Endodermal cell (in vitro differentiated cells): ENCODE data around the gene LYSMD1. TPM values are rescaled to one million over a fixed set of nuclear protein-coding genes. Genes with fewer than 3 reads are reported as not detected.
A peak's percentile ranks its signal among the peaks of the same experiment; 100 is the strongest.

ENCODE experiments used
- DNase-seq: peaks from one replicate; pipeline ENCODE4 v3.0.0-alpha.2; 2017
- H3K27ac ChIP-seq: 2 replicates; pipeline ENCODE4 v1.5.1; 2013; ENCODE audit warnings: mild to moderate bottlenecking, low read depth, low read length, moderate library complexity
- H3K27me3 ChIP-seq: 2 replicates; pipeline ENCODE4 v1.6.1; 2013; ENCODE audit warnings: mild to moderate bottlenecking, low read length, moderate library complexity; ENCODE audit not compliant: insufficient read depth, control insufficient read depth, poor library complexity, severe bottlenecking
- H3K36me3 ChIP-seq: 2 replicates; pipeline ENCODE4 v1.7.0; 2013; ENCODE audit warnings: mild to moderate bottlenecking, low read length, moderate library complexity; ENCODE audit not compliant: control insufficient read depth, insufficient read depth
- H3K4me1 ChIP-seq: one replicate; pipeline ENCODE4 v1.7.0; 2013; ENCODE audit warnings: low read length; ENCODE audit not compliant: control insufficient read depth, insufficient read depth
- H3K4me3 ChIP-seq: 2 replicates; pipeline ENCODE4 v1.5.1; 2013; ENCODE audit warnings: mild to moderate bottlenecking, low read length, moderate library complexity
- H3K9ac ChIP-seq: 2 replicates; pipeline ENCODE4 v1.6.1; 2013; ENCODE audit warnings: mild to moderate bottlenecking, low read length, moderate library complexity; ENCODE audit not compliant: poor library complexity, severe bottlenecking; ENCODE audit errors: extremely low read depth
- H3K9me3 ChIP-seq: 2 replicates; pipeline ENCODE4 v1.6.1; 2013; ENCODE audit warnings: mild to moderate bottlenecking, low read length, moderate library complexity; ENCODE audit not compliant: control insufficient read depth
- H3K27ac Mint-ChIP-seq: 2 replicates; pipeline ENCODE4 v1.8.0; 2020; ENCODE audit warnings: mixed read lengths
- H3K27me3 Mint-ChIP-seq: 2 replicates; pipeline ENCODE4 v1.8.0; 2021; ENCODE audit warnings: mild to moderate bottlenecking, mixed read lengths; ENCODE audit not compliant: insufficient read depth
- H3K36me3 Mint-ChIP-seq: 2 replicates; pipeline ENCODE4 v1.8.0; 2020; ENCODE audit warnings: low read depth, mixed read lengths
- H3K4me1 Mint-ChIP-seq: 2 replicates; pipeline ENCODE4 v1.8.0; 2020; ENCODE audit warnings: mixed read lengths
- H3K4me3 Mint-ChIP-seq: 2 replicates; pipeline ENCODE4 v1.8.0; 2020; ENCODE audit warnings: mild to moderate bottlenecking, moderate library complexity, mixed read lengths
- H3K9me3 Mint-ChIP-seq: 2 replicates; pipeline ENCODE4 v1.8.0; 2020; ENCODE audit warnings: mild to moderate bottlenecking, mixed read lengths
- WGBS, 2 experiments: methylation state at CpG; one replicate each; pipeline versions ENCODE4 v1.1.5 to v1.1.7; 2013; ENCODE audit warnings: missing lambda C conversion rate in 2 of 2, mixed read lengths in 1 of 2; ENCODE audit not compliant: insufficient coverage in 1 of 2, insufficient read length in 1 of 2; 5-methylcytosine and 5-hydroxymethylcytosine counted together
- total RNA-seq, 2 donors: library from RNA; stranded (reverse); fragmentation: NEBNext Ultra II Directional in 1 of 2; extraction: Animal tissue kit (Norgen Biotek cat#: 25700) in 1 of 2; gene quantifications; 2 replicates in 1 of 2; 3 replicates in 1 of 2; pipeline ENCODE4 v1.2.1, GENCODE V29; 2021
- TF ChIP-seq, protein P1 (sequence below): fragments of 200-600 bp; sonication (generic); conservative IDR thresholded peaks from 2 replicates; pipeline ENCODE4 v1.5.0; 2021; ENCODE audit warnings: antibody characterized with exemption, mild to moderate bottlenecking

The LYSMD1 gene
- total RNA-seq, 2 donors from 2014 or later: 9.1 to 13.0 TPM

DNA sequence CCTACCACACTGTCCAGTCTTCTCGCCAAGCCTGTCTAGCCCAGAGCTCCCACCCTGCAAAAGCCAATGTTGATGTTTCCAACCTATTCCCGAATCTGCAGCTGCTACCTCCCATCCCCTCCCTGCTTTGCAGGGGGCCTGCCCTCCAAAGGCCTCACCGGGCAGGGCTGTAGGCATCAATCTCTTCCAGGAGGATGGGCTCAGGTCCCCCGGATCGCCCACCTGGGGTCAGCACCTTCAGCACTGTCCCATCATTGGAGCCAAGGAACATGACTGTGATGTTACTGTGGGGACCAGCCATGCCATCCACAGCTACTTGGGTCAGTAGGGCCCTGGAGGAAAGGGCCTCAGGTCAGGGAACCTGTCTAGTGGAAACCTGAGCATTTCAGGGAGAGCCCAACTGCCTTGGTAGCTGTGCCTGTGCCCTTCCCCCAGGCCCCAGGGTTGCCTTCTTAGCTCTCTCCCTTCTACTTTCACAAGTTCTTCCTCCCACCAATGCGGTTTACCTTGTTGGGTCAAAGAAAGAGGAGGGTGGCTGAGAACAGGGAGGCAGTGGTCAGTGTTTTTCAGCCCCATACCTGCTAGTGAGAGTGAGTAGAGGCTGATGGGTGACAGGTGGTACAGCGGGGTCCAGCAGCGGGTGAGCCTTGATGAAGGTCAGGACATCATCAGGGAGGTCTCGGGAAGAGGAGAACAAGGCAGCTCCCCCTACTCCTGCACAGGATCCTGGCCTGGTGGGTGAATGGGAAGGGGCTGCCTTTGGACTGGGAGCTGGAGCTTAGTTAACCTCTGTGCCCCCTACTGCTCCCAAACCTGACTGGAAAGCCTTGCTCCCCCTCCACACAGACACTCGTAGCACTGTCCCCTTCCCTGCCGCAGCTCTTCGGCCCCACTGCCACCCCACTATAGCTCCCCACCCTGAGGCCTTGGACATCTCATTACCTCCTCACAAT lies 30.0 kb downstream of the LYSMD1 start:
- Histone ChIP-seq H3K27ac (no peak overlapping the region), H3K27me3 (no peaks in the 10 kb centered on the region), H3K9me3 (no peaks in the 10 kb centered on the region), H3K36me3 (peaks cover 37% of the 10 kb centered on the region), H3K9ac (no peak overlapping the region), H3K4me3 (no peak overlapping the region), H3K4me1 (no peaks in the 10 kb centered on the region)
- Mint-ChIP-seq H3K27me3 (peaks cover 20% of the 10 kb centered on the region), H3K27ac (no peak overlapping the region), H3K4me3 (no peak overlapping the region), H3K9me3 (no peaks in the 10 kb centered on the region), H3K36me3 (peaks cover 51% of the 10 kb centered on the region), H3K4me1 (no peaks in the 10 kb centered on the region)
- peak; percentile 63 for DNase-seq
- 85 to 93% methylated on average over 8 to 12 of the region's 12 CpGs for WGBS, 2 experiments
- TF ChIP-seq, protein P1, sequence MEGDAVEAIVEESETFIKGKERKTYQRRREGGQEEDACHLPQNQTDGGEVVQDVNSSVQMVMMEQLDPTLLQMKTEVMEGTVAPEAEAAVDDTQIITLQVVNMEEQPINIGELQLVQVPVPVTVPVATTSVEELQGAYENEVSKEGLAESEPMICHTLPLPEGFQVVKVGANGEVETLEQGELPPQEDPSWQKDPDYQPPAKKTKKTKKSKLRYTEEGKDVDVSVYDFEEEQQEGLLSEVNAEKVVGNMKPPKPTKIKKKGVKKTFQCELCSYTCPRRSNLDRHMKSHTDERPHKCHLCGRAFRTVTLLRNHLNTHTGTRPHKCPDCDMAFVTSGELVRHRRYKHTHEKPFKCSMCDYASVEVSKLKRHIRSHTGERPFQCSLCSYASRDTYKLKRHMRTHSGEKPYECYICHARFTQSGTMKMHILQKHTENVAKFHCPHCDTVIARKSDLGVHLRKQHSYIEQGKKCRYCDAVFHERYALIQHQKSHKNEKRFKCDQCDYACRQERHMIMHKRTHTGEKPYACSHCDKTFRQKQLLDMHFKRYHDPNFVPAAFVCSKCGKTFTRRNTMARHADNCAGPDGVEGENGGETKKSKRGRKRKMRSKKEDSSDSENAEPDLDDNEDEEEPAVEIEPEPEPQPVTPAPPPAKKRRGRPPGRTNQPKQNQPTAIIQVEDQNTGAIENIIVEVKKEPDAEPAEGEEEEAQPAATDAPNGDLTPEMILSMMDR: peak; percentile 65

DNA sequence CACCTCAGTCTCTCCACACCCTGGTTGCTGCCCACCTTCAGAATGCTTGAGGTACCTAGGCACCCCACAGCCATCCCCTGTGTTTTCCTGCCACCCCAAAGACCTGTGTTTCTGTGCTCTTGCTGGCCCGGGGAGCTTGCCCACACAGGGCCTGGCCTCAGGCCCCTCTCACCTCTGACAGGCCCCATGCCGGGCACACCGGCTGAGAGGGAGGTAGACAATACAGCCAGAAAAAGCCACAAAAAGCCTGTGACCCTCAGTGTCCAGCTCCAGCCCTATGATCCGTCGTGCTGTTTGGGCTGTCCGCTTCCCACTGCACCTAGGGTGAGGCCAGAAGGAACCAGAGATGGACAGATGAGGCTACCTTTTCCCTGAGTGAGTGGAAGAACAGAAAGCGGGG lies 30.7 kb downstream of the LYSMD1 start:
- no peak overlapping the region for H3K9ac ChIP-seq
- H3K4me3 Mint-ChIP-seq: no peak overlapping the region
- peaks cover 20% of the 10 kb centered on the region for H3K27me3 Mint-ChIP-seq
- H3K27ac ChIP-seq: no peak overlapping the region
- no peak overlapping the region for H3K27ac Mint-ChIP-seq
- H3K9me3 Mint-ChIP-seq: no peaks in the 10 kb centered on the region
- WGBS, 2 experiments: 90 to 91% methylated on average over 6 to 7 of the region's 7 CpGs
- no peak overlapping the region for H3K4me3 ChIP-seq
- H3K36me3 Mint-ChIP-seq: peaks cover 49% of the 10 kb centered on the region
- TF ChIP-seq, protein P1: no peak
- peaks cover 37% of the 10 kb centered on the region for H3K36me3 ChIP-seq
- H3K4me1 ChIP-seq: no peaks in the 10 kb centered on the region
- no peaks in the 10 kb centered on the region for H3K4me1 Mint-ChIP-seq
- H3K9me3 ChIP-seq: no peaks in the 10 kb centered on the region
- no peaks in the 10 kb centered on the region for H3K27me3 ChIP-seq
- no peak for DNase-seq

DNA sequence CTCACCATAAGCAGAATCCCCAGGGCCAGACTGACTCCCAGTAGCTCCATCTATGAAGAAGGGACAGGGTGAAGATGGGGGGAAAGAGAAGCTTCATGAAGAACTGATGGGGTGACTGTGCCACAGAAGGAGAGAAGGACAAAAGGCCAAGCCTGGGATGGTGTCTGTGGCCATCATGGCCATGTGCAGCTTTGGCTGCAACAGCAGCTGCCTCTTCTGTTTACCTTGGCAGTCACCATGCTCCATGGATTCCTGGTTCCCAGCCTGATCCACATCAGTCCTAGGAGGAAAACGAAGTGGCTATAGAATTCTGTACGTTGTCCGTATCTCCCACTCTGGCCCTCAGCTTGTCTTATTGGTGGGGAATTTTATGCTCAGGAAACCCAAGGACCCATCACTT lies 31.3 kb downstream of the LYSMD1 start:
- Histone ChIP-seq H3K27me3 (no peaks in the 10 kb centered on the region), H3K4me1 (no peaks in the 10 kb centered on the region), H3K36me3 (peaks cover 31% of the 10 kb centered on the region), H3K4me3 (no peak overlapping the region), H3K27ac (no peak overlapping the region), H3K9ac (no peak overlapping the region), H3K9me3 (no peaks in the 10 kb centered on the region)
- H3K27ac Mint-ChIP-seq: no peak overlapping the region
- H3K27me3 Mint-ChIP-seq: peaks cover 20% of the 10 kb centered on the region
- H3K4me1 Mint-ChIP-seq: no peaks in the 10 kb centered on the region
- WGBS, 2 experiments: 87 to 100% methylated on average over 1 to 3 of the region's 3 CpGs
- DNase-seq: no peak
- TF ChIP-seq, protein P1: no peak
- peaks cover 43% of the 10 kb centered on the region for H3K36me3 Mint-ChIP-seq
- no peaks in the 10 kb centered on the region for H3K9me3 Mint-ChIP-seq
- no peak overlapping the region for H3K4me3 Mint-ChIP-seq
